ENCODE results near the gene PDP2. TPM values are rescaled to one million over a fixed set of nuclear protein-coding genes. Genes with fewer than 3 reads are reported as not detected.

Gene PDP2
- total RNA-seq, 1 experiment from 2014 or later, result 44.4 TPM

GRCh38 chr16:66890799-66891198 is 10.5 kb downstream of the PDP2 start:
- intact Hi-C loops (cut with micrococcal nuclease; ENCODE audit: unreplicated experiment), result no loop called here
- ChIA-PET POLR2A (no interaction called here), CTCF (interaction anchor here (0.8 to 1.3 kb wide), 3 partner anchors 16 to 60 kb away, joined by 3 to 4 read pairs (median 3); partner anchors contain the start of gene NAE1)
- no TSS peak for BruUV-seq (replicated peaks)
- no peak for TF ChIP-seq CTCF (IDR thresholded peaks at IDR 0.05; ENCODE audit: insufficient read depth in 1 of 2, low read depth in 1 of 2, low read length in 1 of 2, severe bottlenecking in 1 of 2, unreplicated experiment in 1 of 2)
- H3K27me3 Mint-ChIP-seq (ENCODE audit: insufficient read depth, unreplicated experiment), result no peaks in the 10 kb centered on the region
- Histone ChIP-seq H3K36me3 (ENCODE audit: control insufficient read depth, insufficient read depth, low read length) (no peaks in the 10 kb centered on the region; the same call in 1 of the 2 replicates), H3K27me3 (replicated peaks; ENCODE audit: control insufficient read depth, insufficient read depth, low read length) (no peaks in the 10 kb centered on the region), H3K9me3 (no peaks in the 10 kb centered on the region), H3K4me3 (ENCODE audit: low read depth, low read length) (no peak overlapping the region), H3K4me1 (peaks cover 17% of the 10 kb centered on the region)
- H3K4me1 Mint-ChIP-seq (ENCODE audit: low read depth, unreplicated experiment), result peaks cover 15% of the 10 kb centered on the region
- no peak overlapping the region for H3K27ac Mint-ChIP-seq (ENCODE audit: unreplicated experiment)
- H3K36me3 Mint-ChIP-seq (ENCODE audit: insufficient read depth, unreplicated experiment), result peaks cover 46% of the 10 kb centered on the region
- H3K9me3 Mint-ChIP-seq (ENCODE audit: unreplicated experiment), result no peaks in the 10 kb centered on the region
- H3K4me3 Mint-ChIP-seq (ENCODE audit: unreplicated experiment), result no peak overlapping the region
- DNase-seq, result no peak

- intact Hi-C loops (cut with micrococcal nuclease; ENCODE audit: unreplicated experiment), result no loop called here
Measured at GRCh38 chr16:66891360-66891759, 11.0 kb downstream of the PDP2 start.

GRCh38 chr16:66891797-66892196 is 11.5 kb downstream of the PDP2 start:
- no peak for DNase-seq
- Mint-ChIP-seq H3K27me3 (ENCODE audit: insufficient read depth, unreplicated experiment) (no peaks in the 10 kb centered on the region), H3K36me3 (ENCODE audit: insufficient read depth, unreplicated experiment) (peaks cover 39% of the 10 kb centered on the region), H3K4me3 (ENCODE audit: unreplicated experiment) (no peak overlapping the region), H3K4me1 (ENCODE audit: low read depth, unreplicated experiment) (peaks cover 15% of the 10 kb centered on the region), H3K9me3 (ENCODE audit: unreplicated experiment) (no peaks in the 10 kb centered on the region), H3K27ac (ENCODE audit: unreplicated experiment) (no peak overlapping the region)
- Histone ChIP-seq H3K4me1 (peaks cover 17% of the 10 kb centered on the region), H3K27me3 (replicated peaks; ENCODE audit: control insufficient read depth, insufficient read depth, low read length) (no peaks in the 10 kb centered on the region), H3K9me3 (no peaks in the 10 kb centered on the region), H3K4me3 (ENCODE audit: low read depth, low read length) (no peak overlapping the region), H3K36me3 (ENCODE audit: control insufficient read depth, insufficient read depth, low read length) (no peaks in the 10 kb centered on the region; the same call in 1 of the 2 replicates)
- ChIA-PET CTCF (interaction anchor here (0.9 to 1.2 kb wide), 2 partner anchors 18 to 57 kb away, joined by 3 to 7 read pairs; no protein-coding TSS in a partner anchor), POLR2A (interaction anchor here (0.6 kb wide), 2 partner anchors 355 to 619 kb away, joined by 3 to 7 read pairs; no protein-coding TSS in a partner anchor)
- no peak for TF ChIP-seq CTCF (IDR thresholded peaks at IDR 0.05; ENCODE audit: insufficient read depth in 1 of 2, low read depth in 1 of 2, low read length in 1 of 2, severe bottlenecking in 1 of 2, unreplicated experiment in 1 of 2)
- intact Hi-C loops (cut with micrococcal nuclease; ENCODE audit: unreplicated experiment), result no loop called here
- no TSS peak for BruUV-seq (replicated peaks)

More at GRCh38 chr16:66891360-66891759, 11.0 kb downstream of the PDP2 start:
- Histone ChIP-seq H3K4me3 (ENCODE audit: low read depth, low read length) (no peak overlapping the region), H3K36me3 (ENCODE audit: control insufficient read depth, insufficient read depth, low read length) (no peaks in the 10 kb centered on the region; the same call in 1 of the 2 replicates), H3K9me3 (no peaks in the 10 kb centered on the region), H3K27me3 (replicated peaks; ENCODE audit: control insufficient read depth, insufficient read depth, low read length) (no peaks in the 10 kb centered on the region), H3K4me1 (peaks cover 17% of the 10 kb centered on the region)
- no peak for DNase-seq
- Mint-ChIP-seq H3K4me3 (ENCODE audit: unreplicated experiment) (no peak overlapping the region), H3K27ac (ENCODE audit: unreplicated experiment) (no peak overlapping the region), H3K36me3 (ENCODE audit: insufficient read depth, unreplicated experiment) (peaks cover 43% of the 10 kb centered on the region), H3K9me3 (ENCODE audit: unreplicated experiment) (no peaks in the 10 kb centered on the region), H3K27me3 (ENCODE audit: insufficient read depth, unreplicated experiment) (no peaks in the 10 kb centered on the region), H3K4me1 (ENCODE audit: low read depth, unreplicated experiment) (peaks cover 15% of the 10 kb centered on the region)
- no TSS peak for BruUV-seq (replicated peaks)
- no peak for TF ChIP-seq CTCF (IDR thresholded peaks at IDR 0.05; ENCODE audit: insufficient read depth in 1 of 2, low read depth in 1 of 2, low read length in 1 of 2, severe bottlenecking in 1 of 2, unreplicated experiment in 1 of 2)
- ChIA-PET CTCF (interaction anchor here (1.2 kb wide), 2 partner anchors 19 to 61 kb away, joined by 3 read pairs; partner anchors contain the start of gene NAE1), POLR2A (interaction anchor here (0.6 kb wide), 2 partner anchors 355 to 619 kb away, joined by 3 to 7 read pairs; no protein-coding TSS in a partner anchor)

Measured in Caco-2 (cell line).